ENCODE data around the gene LFNG.
A peak's percentile ranks its signal among the peaks of the same experiment; 100 is the strongest.

The LFNG gene

DNA sequence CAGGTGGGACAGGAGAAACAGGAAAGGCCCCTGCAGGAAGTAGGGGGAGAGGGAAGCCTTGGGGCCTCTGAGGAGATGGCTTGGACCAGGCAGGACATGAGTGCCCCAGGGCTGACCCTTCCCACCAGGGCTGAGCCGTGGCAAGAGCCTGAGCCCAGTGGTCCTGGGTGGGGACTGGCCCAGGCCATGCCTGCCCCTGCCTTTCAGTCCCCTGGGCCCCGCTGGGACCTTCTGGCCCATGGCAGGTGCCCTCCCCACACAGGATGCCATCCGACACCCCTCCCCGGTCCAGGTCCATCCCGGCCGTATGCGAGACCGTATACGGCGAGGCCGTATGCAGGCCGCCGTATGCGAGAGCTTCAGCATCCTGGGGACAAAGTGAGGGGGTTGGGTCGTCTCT is 45.4 kb upstream of the LFNG start:
- TF ChIP-seq, protein P1, sequence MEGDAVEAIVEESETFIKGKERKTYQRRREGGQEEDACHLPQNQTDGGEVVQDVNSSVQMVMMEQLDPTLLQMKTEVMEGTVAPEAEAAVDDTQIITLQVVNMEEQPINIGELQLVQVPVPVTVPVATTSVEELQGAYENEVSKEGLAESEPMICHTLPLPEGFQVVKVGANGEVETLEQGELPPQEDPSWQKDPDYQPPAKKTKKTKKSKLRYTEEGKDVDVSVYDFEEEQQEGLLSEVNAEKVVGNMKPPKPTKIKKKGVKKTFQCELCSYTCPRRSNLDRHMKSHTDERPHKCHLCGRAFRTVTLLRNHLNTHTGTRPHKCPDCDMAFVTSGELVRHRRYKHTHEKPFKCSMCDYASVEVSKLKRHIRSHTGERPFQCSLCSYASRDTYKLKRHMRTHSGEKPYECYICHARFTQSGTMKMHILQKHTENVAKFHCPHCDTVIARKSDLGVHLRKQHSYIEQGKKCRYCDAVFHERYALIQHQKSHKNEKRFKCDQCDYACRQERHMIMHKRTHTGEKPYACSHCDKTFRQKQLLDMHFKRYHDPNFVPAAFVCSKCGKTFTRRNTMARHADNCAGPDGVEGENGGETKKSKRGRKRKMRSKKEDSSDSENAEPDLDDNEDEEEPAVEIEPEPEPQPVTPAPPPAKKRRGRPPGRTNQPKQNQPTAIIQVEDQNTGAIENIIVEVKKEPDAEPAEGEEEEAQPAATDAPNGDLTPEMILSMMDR (conservative IDR thresholded peaks at IDR 0.05; ENCODE audit: low read depth, low read length): no peak
- H3K4me3 ChIP-seq (ENCODE audit: low read length): no peak overlapping the region
- no peak for DNase-seq (ENCODE audit: low read depth)

DNA sequence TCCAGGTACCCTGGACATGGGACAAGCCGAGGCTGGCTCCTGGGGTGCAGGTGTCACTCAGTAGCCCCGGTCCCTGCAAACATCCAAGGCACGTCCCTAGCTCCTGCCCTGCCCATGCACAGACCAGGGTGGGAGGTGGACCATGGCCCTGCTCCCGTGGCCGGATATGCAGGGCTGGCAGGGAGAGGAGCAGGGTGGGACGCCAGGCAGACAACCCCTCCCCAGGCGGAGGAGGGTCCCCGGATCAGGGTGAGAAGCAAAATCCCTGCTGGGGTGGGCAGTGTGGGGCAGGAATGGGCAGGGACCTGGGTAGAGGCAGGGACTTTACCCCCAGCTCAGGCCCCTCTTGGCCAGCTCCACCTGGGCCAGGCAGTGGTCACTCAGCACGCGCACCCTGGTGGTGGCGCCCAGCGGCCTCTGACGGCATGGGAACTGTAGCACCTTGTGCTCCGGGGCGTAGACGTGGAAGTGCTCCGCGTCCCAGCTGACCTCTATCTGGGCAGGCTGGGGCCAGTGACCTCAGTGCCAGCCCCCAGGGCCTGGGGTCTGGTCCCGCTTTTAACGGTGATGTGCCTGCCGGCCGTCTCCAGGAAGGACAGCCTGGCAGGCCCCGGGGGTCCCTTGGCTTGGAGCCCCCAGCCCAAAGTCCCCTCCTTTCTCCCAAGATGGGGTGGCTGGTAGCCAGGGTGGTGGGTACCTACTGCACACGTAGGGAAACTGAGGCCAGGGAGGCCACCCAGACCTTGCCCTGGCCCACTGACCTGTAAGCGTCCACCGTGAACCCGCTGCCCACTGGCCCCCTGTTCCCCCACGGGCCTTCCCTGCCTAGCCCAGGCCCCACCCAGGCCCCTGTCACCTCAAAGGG is 44.5 kb upstream of the LFNG start:
- no peak for DNase-seq (ENCODE audit: low read depth)
- H3K4me3 ChIP-seq (ENCODE audit: low read length): no peak overlapping the region
- TF ChIP-seq, protein P1 (conservative IDR thresholded peaks at IDR 0.05; ENCODE audit: low read depth, low read length): no peak

DNA sequence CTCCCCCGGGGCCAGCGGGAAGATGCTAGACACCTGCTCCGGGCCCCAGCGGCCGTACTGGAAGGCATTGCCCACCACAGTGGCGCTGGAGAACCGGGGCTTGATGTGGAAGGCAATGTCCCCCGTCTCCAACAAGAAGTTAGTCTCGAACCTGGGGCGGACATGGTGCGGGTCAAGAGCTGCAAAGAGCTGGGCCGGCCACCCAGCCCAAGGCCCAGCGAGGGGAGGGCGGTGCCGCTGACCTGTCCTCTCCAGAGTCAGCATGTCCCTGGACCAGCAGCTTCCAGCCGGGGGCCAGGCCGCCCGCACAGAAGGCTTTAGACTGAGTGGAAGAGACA is 43.9 kb upstream of the LFNG start:
- DNase-seq (ENCODE audit: low read depth): no peak
- H3K4me3 ChIP-seq (ENCODE audit: low read length): no peak overlapping the region
- TF ChIP-seq, protein P1 (conservative IDR thresholded peaks at IDR 0.05; ENCODE audit: low read depth, low read length): no peak

DNA sequence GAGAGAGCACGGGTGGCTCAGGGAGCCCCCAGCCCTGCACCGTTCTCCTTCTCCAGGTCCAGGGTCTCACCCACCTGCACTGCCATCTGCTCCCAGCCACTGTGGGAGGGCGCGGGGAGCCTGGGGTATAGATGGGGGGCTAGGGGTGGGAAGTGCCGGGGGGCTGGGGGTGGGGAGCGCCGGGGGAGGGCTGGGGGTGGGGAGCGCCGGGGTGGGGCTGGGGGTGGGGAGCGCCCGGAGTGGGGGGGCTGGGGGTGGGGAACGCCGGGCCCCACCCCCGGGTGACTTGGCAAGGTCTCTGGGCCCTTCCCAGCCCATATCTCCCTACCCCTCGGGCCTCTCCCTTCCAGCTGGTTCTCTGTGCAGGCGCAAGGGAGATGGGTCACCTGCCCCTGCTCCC is 43.3 kb upstream of the LFNG start, which contains the start of gene GRIFIN:
Gene GRIFIN, minus strand, starts transcription at position 101 of the 400 bp plus-strand sequence. Its CDS starts 15 bp downstream, at position 86.
- DNase-seq (ENCODE audit: low read depth): no peak
- TF ChIP-seq, protein P1 (conservative IDR thresholded peaks at IDR 0.05; ENCODE audit: low read depth, low read length): no peak
- no peak within 1 kb of the TSS for H3K4me3 ChIP-seq (ENCODE audit: low read length)

DNA sequence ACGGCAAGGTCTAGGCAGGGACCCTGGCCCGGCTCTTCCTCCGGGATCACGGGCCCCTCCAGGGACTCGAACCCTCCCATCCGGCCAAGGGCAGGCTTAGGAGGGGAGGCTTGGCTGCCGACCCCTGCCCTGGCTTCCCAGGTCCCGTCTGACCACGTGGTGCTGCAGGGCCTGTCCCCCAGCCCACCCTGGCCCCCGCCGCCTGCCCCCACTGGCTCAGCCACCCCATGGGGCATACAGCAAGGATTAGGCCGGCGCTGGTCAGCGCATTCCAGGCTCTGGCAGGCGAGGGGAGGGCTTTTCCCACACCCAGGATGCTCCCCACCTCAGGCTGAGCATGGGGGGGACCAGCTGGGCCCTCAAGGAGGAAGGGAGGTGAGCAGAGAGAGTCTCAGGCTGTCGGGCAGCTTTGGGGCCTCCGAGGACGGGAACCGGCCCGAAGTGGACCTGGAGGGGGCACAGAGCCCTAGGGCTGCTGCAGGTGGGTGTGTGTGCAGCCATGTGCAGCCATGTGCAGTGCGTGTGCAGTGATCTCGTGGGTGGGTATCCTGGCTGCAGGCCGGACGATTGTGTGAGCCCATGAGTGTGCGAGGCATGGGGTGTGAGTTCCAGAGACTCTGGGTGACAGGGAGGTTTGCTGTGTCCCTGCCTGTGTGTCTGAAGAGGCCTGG is 42.7 kb upstream of the LFNG start:
- TF ChIP-seq, protein P1 (conservative IDR thresholded peaks at IDR 0.05; ENCODE audit: low read depth, low read length): no peak
- no peak for DNase-seq (ENCODE audit: low read depth)
- H3K4me3 ChIP-seq (ENCODE audit: low read length): no peak overlapping the region

DNA sequence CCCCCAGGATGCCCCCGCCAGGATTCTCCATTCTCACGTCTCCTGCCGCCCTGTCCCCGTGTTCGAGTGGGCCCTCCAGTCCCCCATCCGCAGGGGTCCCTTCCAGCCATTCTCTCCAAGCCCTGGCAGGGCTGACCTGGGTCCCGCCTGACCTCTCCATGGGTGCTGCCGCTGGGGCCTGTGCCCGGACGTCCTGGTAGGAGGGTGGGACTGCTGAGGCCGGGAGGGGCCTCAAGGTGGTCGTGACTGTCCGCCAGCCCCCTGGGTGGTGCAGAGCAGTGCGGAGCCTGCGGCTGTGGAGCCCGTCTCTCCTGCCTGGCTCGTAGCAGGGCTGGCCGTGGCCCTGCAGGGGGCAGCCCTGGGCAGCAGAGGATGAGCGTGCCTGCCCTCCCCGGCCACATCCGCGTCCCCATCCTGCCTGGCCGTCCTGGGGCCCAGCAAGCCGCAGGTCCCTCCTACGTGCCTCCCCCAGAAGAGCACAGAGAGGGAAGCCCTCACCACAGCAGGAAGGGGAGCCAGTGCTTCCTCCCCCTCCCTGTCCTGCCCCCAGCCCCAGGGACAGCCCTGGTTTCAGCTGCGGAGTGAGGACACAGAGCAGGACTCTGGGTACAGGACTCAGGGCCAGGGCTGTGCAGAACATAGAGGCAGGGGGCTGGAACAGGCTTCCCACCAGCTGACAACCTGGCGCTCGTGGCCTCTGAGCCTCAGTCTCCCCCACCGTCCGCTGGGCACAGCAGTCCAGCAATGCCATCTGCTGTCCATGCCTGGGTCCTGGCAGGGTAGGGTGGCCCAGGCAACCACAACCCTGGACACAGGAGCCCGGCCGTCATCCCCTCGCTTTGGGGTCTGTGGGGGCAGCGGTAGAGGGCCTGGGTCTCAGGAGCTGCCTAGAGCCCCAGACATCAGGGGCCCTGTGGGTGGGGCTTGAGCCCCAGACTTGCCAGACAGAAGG is 41.9 kb upstream of the LFNG start:
- TF ChIP-seq, protein P1 (conservative IDR thresholded peaks at IDR 0.05; ENCODE audit: low read depth, low read length): peak; percentile 88
- H3K4me3 ChIP-seq (ENCODE audit: low read length): no peak overlapping the region
- no peak for DNase-seq (ENCODE audit: low read depth)
